GM10248 (cell line): ENCODE measurements around the gene ZNF555.
"Not testable (repeated sequence)": the region's sequence is repeated elsewhere in the genome, so short reads cannot be mapped to it uniquely, and the experiment has no call there.

Experiments used
- CTCF ChIA-PET: fragments of 300-600 bp; sonication (Branson Sonifier 250); formaldehyde crosslinking; extraction: SDS; loops from one replicate; lab custom pipeline; 2021; ENCODE audit warnings: antibody characterized with exemption; lab: Yijun Ruan, JAX
- POLR2A ChIA-PET: fragments of 350-650 bp; sonication (Branson Sonifier 250); formaldehyde crosslinking; extraction: SDS; loops from one replicate; lab custom pipeline; 2020; ENCODE audit warnings: antibody characterized with exemption; lab: Yijun Ruan, JAX
- DNase-seq: peaks from one replicate; pipeline ENCODE4 v3.0.0; 2012; ENCODE audit errors: extremely low spot score
- CTCF ChIP-seq: IDR thresholded peaks from 2 replicates; pipeline ENCODE4 v1.5.1; 2012; ENCODE audit warnings: mild to moderate bottlenecking, low read depth; ENCODE audit errors: extremely low read depth, missing control alignments, control extremely low read depth

The ZNF555 gene

DNA sequence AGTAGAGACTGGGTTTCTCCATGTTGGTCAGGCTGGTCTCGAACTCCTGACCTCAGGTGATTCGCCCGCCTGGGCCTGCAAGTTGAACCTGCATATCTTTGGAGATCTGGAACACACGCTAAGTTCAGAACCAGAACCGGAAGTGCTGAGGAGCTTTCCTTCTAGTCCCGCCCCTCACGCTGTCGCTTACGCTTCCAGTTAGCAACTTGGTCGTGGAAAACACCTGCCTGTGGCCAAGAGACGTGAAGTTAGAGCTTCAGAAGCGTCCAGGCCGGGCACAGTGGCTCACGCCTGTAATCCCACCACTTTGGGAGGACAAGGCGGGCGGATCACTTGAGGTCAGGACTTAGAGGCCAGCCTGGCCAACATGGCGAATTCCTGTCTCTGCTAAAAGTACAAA lies 44.5 kb downstream of the ZNF555 start:
- ChIA-PET CTCF (interaction anchor here (1.5 to 3.3 kb wide), 3 partner anchors 27 to 237 kb away, joined by 3 to 20 read pairs (median 9); no protein-coding TSS in a partner anchor), POLR2A (no interaction called here)
- DNase-seq = no peak
- no peak for TF ChIP-seq CTCF

DNA sequence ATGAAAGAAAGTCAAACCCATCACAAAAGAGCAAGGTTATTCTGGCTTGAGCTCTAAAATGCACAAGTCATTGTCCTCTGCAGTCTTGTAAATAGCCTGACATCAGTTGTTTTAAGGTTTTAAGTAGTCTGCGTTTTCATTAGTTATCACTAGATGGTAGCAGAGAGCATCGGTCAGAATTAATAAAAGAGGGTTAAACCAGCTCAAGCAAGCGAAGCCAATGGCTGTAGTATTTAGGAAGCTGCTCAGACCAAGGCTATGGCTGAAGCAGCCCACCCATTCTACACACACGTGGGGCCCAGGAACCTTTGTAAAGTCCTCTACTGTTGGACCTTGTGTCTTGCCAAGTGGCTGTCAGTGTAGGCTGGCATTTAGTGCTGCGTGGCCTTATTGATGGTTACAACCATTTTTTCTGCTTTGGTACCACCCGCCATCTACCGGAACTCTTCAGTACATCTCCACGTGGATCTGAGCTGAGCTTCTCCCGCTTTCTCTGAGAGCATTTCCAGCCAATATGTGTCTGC lies 46.2 kb downstream of the ZNF555 start:
- ChIA-PET POLR2A (interaction anchor here (0.5 kb wide), 1 partner anchor 44 kb away, joined by 4 read pairs; no protein-coding TSS in a partner anchor), CTCF (interaction anchor here (0.7 to 3.3 kb wide), 32 partner anchors 8 to 293 kb away, joined by 3 to 20 read pairs (median 4); partner anchors contain the start of genes TLE2, ZNF555 and ZNF57)
- DNase-seq = peak; percentile 70
- TF ChIP-seq CTCF = peak; percentile 62

- ChIA-PET POLR2A (no interaction called here), CTCF (interaction anchor here (0.6 to 3.3 kb wide), 6 partner anchors 20 to 240 kb away, joined by 3 to 20 read pairs (median 4); no protein-coding TSS in a partner anchor)
- DNase-seq = peak; percentile 67
- TF ChIP-seq CTCF = no peak
Measured at GRCh38 chr19:2888731-2889224, 47.5 kb downstream of the ZNF555 start.

DNA sequence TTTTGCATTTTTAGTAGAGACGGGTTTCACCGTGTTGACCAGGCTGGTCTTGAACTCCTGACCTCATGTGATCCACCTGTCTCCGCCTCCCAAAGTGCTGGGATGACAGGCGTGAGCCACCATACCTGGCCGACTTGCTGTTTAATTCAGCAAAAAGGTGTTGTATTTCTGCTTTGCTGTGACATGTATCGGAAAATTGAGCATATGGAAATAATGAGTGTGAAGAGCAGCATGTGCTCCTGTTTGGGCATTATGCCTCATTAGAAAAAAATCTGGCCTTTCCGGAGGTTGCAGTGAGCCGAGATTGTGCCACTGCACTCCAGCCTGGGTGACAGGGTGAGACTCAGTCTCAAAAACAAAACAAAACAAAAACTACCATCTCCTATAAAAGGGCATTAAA lies 49.3 kb downstream of the ZNF555 start:
- CTCF ChIA-PET, DNase-seq, POLR2A ChIA-PET: not testable (repeated sequence)

GRCh38 chr19:2896694-2897093 lies 55.4 kb downstream of the ZNF555 start:
- POLR2A ChIA-PET = no interaction called here
- CTCF ChIA-PET = interaction anchor here (1.8 kb wide), 1 partner anchor 9 kb away, joined by 5 read pairs; no protein-coding TSS in a partner anchor
- no peak for TF ChIP-seq CTCF
- DNase-seq = no peak

DNA sequence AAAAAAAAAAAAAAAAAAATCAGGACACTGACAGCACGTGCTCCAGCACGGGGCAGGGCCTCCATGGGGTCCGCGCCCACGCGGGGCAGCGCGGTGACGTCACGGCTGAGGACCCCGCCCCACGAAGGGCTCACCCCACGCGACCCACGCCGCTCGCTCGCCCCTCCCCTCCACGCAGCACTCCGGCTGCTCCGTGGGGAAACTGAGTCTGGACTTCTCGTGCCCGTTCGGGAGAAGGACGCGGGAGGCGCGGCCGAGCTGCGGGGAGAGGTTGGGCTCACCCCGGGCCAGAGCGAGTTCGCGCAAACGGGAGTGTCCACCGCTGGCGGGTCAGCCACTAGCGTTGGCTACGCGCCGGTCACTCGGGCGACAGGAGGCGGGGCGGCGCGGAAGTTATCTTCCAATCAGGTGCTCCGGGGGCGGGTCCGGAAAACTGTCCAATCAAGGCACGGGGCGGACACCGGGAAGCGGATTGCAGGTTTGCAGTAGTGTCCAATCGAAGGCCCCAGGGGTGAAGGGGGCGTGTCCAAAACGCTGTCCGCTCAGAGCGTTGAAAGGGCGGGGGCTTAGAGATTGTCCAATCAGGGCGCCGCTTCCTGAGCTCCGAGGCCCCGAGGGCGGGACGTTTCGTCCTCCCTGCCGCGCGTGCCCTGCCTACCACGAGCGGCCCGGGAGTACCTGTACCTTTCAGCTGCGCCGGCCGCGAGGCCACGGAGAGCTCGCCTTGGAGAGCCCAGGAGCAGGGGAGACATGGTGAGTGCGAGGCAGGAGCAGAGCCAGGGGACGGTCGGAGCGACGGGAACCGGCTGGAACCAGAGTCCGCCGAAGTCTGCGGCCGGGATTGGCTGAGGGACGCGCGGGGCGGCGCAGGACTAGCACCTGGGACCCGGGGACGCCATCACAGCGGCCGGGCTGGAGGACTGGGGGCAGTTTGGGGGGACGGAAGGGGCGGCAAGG lies 59.3 kb downstream of the ZNF555 start, which contains the start of gene ZNF57:
TSS of gene ZNF57 (plus strand) at position 633 of the 957 bp plus-strand sequence. CDS start at position 751, 118 bp downstream.
- ChIA-PET CTCF (interaction anchor here (0.6 to 3.0 kb wide), 5 partner anchors 12 to 94 kb away, joined by 3 to 13 read pairs (median 4); no protein-coding TSS in a partner anchor), POLR2A (interaction anchor here (0.5 to 1.3 kb wide), 4 partner anchors 28 to 425 kb away, joined by 3 to 6 read pairs (median 4); partner anchors contain the start of gene GADD45B)
- no peak for TF ChIP-seq CTCF
- peak; percentile 99 for DNase-seq
